GM19035 (cell line): ENCODE results near the gene ZBTB25.
A peak's percentile ranks its signal among the peaks of the same experiment; 100 is the strongest.

Source experiments
- ATAC-seq: cut with Tn5 transposase; IDR thresholded peaks from one replicate; pipeline ENCODE4 v1.9.1; 2021; ENCODE audit not compliant: unreplicated experiment

ZBTB25 gene

DNA sequence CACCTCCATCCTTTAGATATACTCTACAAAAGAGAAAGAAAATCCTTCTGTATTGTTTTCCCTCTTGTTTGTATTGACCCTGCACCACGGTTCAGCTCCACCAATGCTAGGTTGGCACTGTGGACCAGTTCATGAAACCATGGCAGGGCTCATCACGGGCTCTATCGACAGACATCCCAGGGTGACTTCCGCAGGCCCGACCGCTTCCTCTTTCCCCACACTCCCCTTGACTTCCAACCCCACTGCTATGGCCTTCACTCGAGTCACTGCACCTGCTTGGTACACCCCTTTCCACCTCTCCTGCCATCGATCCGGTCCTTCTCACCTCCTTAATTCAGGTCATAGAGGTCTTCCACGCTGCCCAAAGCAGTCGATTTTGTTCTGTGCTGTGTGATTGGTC lies 59.5 kb downstream of the ZBTB25 start:
- ATAC-seq, result no peak

DNA sequence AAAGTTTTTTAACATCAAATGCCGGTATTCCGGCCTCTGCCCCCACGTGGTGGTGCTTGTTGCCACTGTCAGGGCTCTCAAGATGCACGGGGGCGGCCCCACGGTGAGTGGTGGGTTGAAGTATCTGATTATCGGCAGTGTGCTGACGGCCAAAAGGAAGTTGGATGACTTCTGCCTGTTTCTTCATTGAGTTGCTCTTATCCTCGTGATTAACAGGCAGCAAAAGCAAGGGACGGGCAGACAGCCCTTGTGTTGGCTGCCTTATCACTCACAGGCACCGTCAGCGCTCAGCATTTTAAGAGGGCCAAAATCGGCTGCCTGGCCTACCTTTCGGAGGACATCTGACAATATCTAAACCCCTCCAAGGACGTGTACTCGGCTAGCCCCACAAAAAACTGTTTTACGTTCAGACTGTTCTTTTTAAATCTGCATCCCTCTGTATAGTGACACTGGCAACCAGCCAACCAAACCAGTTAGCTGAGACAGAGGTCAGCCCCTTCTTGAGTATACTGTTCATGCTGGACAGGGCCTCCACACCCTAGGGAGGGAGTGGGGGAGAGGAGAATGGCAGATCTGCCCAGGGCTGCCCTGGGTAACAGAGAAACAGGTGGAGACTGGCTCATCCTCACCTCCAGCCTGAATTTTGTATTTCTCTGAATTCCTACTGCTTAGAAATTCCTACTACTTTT lies 61.2 kb downstream of the ZBTB25 start:
- ATAC-seq, result no peak

DNA sequence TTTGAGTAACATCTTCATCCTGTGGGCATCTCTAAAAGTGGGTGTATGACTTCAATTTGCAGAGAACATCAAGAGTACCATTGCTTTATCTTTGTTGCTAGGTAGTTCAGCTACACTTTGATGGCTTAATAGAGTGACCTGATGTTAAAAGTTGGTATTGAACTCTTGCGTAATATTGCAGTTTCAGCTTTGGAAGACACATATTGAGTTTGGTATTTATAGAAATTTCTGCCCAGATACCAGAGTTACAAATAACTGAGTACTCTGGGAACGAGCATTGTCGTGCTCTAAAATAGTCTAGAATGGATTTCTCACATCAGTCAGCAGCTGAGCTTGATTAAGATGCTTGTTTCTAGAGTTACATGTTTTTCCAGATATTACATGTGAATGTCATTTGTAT lies 63.1 kb downstream of the ZBTB25 start:
- ATAC-seq, result no peak

DNA sequence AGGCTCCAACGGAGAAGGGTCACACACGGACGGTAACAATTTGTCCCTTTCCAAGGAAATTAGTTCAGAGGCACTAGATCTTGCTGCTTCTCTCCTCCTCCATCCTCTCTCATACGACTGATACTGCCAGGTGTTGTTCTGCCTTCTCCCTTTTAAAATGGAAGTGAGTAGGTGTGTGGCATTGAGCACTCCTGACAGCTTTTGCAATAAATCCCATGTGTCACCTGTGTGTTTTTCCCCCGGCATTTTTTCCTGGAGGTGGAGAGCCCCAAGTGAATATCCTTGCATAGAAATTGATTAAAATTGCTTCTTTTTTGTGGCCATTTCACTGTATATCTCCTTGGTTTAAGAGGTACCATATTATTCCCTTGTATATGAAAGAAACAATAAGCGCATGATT lies 64.5 kb downstream of the ZBTB25 start:
- ATAC-seq, result no peak

DNA sequence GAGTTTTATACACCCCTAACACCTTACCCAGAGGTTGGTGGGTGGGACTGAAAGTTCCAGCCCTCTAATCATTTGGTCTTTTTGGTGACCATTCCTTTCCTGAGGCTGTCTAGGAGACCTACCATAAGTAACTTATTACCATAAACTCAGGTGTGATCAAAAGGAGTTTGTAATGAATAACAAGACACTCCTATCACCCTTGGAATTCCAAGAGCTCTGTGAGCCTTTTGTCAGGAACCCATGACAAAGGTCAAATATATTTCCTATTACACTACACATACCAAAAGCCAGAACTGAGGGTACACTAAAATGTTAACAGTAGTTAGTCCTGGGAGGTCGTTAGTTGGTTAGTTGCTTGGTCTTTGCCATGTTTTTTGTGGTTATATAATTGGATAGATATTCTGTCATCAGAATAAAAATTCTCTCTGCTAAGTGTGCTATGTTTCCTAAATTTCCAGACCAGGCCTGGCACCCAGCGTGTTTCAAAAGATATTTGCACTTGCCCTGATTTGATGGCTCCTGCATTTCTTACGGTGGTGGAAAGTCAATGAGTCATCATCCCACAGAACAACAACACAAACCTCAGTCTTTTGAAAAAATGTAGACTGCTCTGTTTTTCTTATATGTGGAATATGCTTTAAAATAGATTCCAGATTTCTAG lies 65.3 kb downstream of the ZBTB25 start:
- ATAC-seq, result no peak

DNA sequence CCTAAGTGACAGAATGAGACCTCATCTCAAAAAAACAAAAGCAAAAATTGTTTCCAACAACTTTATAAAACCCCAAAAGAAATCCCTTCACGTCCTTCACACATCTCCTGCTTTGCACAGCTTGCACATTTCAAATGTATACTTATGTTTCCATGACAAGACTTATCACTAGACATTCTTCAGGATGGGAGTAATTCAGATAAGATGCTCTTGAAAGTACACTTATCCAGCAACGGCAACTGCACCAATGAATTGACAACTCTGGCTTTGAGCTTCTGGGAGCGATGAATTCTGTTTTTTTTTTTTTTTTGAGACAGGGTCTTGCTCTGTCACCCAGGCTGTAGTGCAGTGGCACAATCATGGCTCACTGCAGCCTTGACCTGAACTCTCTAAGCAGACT lies 69.1 kb downstream of the ZBTB25 start:
- no peak for ATAC-seq

DNA sequence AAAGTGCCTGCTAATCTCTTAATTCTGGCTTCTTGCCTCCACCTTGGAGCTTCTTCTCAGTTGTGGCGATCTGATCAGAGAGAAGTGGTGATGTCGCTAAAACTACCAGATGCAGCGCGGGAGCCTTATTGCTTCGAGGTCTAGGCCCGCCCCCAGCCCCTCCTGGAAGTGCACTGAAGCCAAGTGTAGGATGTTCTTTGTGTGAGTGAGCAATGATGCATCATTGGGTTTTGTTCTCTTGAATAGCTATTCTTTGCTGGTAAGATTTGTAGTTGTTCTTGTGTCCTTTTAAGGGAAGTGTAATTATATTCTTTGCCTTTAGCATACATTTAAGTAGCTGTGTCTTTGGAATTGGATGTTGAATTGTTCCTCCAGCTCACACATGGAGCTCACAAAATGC lies 79.7 kb downstream of the ZBTB25 start:
- ATAC-seq, result no peak

DNA sequence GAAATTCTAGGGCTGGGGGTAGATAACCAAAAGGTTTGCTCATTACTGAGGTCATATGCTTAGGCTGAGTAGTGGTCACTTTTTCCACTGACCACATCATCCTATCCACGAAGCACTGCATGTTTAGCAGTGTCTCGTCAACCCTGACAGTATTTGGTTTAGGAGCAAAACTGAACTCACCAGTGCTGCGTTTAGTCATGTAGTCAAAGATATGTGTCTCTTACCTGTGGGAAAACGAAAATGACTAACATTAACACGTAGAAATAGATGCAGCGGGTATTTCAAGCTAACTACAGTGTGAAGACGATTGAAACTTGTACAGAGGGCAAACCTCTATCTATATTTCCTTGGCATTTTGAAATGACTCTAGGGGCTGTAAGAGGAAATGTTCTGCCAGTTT lies 80.9 kb downstream of the ZBTB25 start:
- ATAC-seq, result no peak

DNA sequence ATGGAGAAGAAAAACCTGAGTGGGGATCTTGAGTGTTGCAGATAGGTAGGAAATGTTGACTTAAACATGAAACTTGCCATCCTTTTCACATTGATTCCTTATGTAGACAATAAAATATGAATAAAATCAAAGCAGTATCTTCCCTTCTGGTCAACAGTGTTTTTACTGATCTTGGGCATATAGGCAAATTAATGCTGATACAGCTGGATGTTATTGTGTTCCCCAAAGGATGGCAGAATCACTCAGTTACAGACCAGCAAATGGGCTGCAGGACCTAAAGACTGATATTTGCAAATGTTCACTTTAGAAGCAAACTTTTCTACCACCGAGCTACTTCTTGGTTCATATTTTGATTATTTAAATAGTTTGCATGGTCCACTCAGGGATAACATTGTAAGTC lies 81.6 kb downstream of the ZBTB25 start:
- no peak for ATAC-seq

DNA sequence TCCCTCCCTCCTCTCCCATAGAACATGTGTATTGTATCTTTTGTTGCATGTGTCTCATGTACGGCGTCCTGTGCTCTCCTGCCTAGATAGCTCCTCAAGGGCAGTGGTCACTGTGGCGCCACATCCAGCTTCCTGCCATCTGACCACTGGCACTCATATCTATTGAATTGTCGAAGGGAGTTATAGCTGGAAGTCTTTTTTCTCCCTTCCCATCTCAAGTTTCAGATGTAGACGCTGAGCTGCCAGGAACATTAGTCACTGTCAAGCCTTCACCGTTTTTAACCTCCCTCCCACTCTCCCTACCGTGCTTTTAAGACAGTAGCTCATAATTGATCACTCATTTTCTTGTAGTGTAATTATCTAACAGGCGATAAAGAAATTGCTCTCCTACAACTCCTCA lies 82.5 kb downstream of the ZBTB25 start:
- ATAC-seq, result no peak

DNA sequence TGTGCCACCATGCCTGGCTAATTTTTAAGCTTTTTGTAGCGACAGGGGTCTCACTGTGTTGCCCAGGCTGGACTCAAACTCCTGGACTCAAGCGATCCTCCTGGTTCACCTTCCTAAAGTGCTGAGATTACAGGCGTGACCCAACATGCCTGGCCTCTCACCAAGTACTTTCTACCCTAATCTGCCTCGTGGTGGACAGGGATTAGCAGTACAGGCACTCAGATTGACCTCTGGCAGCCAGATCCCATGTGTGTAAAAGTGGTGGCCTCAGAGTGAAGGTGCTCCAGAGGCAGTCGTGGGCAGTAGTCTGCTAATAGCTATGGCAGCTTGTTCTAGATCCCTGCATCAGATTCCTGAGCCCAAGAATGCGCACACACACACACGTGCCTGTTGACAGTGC lies 84.6 kb downstream of the ZBTB25 start:
- no peak for ATAC-seq

DNA sequence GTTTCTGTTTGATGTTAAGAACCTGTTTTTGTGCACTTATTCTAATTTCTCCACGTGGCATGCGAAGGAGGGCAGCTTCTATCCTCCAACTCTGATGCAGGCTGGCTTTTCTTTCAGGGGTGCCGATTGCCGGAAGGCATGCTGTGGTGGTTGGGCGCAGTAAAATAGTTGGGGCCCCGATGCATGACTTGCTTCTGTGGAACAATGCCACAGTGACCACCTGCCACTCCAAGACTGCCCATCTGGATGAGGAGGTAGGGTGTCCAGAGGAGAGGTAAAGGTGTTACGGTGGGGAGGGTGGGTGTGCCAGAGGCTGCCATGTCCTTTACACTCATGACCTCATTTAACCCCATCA lies 85.9 kb downstream of the ZBTB25 start:
- no peak for ATAC-seq

DNA sequence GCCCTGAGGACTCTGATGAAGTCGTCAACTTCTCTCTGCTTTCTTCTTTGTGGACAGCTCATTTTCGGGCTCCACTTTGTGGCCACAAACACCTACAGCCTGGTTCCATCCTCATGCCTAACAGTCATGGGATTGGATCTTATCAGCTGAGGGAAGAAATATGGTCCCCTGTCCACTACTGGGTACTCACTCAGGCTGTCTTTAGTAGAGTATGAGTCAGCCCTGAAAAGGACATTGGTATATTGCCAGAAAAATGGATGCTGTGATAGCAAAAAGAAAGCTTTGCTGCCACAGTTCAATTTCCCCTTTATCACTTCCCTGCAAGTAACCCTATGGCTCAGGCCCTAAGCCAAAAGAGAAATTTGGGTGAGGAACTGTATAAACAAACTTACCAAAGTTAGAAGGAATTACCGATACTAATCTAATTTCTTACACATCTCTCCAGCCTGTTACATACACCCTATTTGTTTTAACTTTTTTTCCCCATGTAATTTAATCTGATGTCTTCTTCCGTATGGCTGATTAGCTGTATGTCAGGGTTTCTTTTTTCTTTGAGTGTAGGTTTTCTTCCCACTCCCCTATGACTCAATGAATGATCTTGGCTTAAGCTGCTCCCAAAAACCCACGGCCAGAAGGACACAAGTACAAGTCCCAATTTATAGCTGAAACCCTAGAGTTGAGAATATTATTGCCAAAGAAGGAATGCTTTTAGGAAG lies 86.4 kb downstream of the ZBTB25 start:
- no peak for ATAC-seq

DNA sequence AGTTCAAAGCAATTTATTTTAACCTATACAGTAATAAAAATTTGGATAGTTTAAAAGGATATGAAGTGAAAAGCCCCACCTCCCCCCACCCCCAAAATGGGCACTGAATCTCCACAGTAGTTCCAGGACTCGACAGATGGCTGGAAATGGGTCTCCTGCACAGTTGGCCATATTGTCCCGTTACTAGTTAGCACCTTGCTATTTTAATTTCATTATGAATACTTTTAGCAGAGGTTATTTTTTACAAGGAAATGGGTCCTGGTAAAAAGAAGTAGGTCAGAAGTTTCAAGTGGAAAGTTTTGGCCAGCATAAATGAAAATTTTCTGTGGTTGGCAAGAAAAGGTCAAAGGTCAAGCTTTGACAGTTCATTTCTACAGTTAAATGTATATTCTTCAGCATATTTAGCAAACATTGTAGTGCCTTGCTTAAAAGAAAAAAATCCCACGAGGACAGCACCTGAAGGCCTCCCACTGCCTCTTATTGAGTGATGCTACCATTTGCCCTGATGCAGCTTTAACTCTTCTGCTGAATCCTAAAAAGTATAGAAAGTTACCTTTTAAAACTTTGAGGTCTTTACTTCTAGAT lies 87.2 kb downstream of the ZBTB25 start:
- no peak for ATAC-seq

DNA sequence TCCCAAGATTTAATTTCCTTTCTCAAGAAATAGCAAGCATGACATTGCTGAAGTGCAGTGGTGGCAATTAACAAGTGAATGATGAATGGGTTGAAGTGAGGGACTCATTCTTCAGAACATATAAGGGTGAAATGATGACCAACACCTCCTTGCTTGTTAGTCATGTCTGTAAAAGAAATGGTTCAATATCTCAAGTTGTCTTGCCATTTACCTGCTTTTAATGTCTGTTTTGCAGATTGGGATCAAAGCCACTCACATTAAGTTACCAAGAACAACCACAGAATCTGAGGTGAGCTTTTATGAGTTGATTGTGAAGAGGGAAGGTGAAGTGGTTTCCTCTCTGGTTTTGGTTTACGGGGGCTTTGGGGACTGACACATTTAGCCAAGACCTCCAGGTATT lies 91.4 kb downstream of the ZBTB25 start:
- ATAC-seq, result no peak

DNA sequence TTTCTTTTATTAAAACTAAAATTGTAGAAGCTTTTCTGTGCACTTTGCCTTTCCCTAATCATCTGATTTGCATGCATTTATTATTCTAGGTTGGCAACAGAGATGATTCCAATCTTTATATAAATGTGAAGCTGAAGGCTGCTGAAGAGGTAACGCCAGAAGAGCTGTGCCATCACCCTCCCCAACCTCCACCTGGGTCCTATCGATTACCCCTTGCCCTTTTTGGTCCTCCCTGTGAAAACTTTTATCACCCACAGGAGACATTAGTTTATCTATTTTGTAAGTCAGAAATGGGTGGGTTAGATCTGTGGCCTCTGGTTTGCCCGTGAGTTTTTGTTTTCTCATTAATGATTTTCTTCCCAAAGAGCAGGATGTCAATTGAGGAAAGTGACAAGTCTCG lies 92.6 kb downstream of the ZBTB25 start:
- ATAC-seq, result no peak

DNA sequence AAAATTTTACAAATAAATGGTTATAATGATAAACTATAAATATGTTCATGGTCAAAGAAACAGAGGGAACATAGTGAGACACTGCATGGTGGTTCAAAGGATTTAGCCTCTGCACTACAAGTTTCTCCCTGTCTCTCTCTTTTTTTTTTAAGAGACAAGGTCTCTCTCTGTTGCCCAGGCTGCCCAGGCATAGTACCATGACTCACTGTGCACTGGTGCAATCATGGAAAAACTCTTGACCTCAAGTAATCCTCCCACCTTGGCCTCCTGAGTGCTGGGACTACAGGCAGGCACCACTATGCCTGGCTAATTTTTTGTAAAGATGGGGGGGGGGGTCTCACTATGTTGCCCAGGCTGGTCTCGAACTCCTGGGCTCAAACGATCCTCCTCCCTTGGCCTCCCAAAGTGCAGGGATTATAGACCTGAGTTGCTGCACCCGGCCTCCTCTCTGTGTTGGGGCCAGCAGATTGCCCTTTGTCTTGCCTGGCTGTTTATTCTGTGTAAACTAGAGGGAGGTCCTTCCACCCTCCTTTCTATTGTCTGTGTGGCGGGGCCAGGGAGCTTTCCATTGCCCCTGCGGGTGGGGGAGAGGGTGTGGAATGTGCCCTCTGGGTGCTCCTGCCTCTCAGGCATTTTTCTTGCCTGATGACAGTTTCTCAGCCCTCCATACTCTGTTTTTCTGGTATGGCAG lies 93.4 kb downstream of the ZBTB25 start:
- ATAC-seq, result no peak

DNA sequence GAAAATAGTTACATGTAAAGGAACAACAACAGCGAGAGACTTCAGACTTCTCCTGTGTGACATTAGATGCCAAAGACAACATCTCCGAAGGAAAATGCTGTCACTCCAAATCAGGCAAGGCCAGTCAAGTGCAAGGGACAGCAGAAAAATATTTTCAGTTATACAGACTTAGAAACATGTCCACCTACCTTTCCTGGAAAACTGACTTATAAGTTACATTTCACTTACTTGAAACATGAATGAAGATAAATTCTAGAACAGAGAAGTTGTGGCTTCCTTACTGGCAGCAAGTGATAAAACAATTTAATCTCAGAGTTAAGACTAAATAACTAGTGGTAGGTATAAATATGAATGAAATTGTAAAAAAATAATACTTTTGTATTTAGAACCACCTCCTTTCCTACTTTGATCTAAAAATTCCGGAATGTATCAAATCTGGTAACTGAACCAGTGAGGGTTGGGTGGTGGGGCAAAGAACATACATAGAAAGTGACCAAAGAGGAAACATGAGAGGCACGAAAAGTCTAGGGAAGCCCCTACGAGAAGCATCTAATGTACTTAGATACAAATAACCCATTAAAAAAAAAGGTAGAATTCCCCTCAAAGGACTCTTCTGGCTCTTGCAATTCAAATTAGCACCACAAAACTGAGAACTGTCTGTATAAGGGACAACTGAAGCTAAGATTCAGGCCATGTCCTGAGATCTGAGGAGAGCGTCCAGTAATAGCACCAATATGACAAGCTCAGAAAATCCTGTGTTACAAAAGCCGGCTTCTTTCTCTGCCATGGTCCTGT lies 94.3 kb downstream of the ZBTB25 start:
- peak; percentile 52 for ATAC-seq

DNA sequence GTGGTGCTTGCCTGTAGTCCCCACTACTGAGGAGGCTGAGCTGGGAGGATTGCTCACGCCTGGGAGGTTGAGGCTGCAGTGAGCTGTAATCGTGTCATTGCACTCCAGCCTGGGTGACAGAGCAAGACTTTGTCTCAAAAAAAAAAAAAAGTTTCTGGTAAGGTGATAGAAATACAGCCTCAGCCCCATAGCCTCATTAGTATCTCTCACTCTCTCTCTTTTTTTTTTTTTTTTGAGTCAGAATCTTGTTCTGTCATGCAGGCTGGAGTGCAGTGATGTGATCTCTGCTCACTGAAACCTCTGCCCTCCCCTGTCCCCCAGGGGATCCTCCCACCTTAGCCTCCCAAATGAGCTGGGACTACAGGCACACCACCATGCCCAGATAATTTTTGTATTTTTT lies 96.3 kb downstream of the ZBTB25 start:
- ATAC-seq, result peak; percentile 31

DNA sequence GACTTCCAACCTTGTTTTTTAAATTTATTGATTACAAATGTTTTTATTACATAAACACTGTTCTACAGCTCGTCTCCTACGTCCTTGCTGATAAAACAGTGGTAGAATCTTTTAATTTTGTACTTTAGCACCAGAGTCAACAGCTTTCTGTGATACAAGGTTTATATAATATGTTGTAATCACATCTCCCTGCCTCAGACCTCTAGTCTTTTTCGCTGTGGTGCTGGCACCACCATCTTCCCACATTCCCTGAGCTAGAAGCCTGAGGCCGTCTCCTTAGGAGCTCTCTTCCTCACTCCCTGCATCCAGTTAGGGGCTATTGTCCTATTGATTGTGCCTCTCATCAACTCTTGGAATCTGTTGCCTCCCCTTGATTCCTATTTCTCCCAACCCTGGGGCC lies 98.3 kb downstream of the ZBTB25 start:
- no peak for ATAC-seq

DNA sequence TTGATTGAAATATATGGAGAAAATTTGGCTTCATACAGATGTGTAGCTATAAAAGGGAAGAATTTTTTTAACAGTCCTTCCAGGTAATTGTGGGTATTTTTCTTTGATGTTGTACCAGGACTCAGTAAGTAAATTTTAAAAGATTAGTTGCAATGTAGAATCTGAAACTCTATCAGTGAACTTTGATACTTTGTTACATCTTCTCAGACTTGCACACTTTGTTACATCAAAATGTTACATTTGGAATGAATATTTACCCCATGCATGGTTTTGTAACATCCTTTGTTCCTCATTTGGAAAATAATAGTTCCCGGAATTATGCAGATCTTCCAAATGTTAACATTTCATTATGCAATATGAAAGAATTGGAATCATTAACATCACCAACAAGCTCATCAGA lies 101.7 kb downstream of the ZBTB25 start:
- ATAC-seq, result no peak
